Nucleus accumbens (tissue), 56 donors: ENCODE data around the gene TSEN54.
A peak's percentile ranks its signal among the peaks of the same experiment; 100 is the strongest.

Experiments used
- DNase-seq, 56 donors: peaks; one replicate each; lab custom pipeline; 2025; lab: John Stamatoyannopoulos, UW

Gene TSEN54

DNA sequence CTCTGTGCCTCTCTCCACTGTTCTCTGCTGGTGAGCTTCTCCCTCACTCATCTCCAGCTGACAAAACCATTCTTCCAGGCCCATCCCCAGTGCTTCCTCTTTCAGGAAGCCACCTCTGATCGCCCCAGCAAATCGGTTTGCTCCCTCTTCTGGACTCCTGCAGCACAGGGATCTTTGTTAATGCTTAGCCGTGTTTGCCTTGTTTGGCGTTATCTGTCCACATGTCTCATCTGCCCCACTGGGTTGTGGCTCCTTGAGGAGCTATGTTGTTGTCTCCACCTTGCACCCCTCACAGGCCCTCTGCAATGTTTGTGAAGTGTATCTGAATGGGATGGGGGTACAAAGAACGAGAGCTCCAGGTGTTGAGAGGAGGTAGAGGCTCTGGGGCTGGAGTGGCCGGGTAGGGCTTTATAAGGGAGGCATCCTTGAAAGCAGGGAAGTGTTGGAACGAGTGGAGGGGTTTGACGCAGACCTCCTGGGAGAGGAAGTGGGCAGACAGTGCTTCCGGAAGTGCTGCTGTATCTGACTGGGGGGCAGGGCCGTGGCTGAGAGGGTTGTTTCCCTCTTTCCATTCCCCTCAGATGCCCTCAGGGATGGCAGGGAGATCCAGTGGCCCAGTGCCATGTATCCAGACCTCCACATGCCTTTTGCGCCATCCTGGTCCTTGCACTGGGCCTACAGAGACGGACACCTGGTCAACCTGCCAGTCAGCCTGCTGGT, 28.8 kb upstream of the TSEN54 start:
- DNase-seq = peak in 3 of 56 donors; percentile 24 to 38 (median 25)

DNA sequence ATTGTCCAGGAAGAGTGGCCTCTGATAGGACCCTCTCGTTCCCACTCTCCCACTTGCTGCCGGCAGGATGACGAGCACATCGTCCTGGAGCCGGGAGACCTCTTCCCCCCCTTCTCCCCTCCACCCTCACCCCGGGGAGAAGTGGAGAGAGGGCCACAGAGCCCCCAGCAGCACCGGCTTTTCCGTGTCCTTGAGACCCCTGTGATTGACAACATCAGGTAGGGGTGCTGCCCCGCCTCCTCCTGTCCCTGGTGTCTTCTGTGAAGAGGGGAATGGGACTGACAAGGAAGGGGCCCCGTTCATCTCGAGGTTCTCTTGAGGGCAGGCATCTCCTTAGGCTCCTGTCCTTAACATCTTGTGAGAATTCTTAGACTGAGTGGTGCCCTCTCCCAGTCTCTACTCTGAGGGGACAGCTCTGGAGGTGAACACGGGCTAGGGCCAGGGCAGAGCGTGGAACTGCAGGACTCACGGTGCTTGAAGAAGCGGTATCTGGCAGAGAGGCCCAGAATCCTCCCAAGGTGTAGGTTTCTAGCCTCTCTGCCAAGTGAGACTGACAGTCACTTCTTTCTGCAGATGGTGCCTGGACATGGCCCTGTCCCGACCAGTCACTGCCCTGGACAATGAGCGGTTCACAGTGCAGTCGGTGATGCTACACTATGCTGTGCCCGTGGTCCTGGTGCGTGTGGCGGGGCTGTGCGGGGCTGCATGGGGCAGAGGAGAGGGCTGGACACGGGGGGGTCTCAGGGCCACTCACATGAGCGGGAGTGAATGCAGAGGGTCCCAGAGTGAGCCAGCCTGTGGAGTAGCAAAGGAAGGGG, 27.4 kb upstream of the TSEN54 start:
- DNase-seq = peak in 3 of 56 donors; percentile 23 to 39 (median 35)

DNA sequence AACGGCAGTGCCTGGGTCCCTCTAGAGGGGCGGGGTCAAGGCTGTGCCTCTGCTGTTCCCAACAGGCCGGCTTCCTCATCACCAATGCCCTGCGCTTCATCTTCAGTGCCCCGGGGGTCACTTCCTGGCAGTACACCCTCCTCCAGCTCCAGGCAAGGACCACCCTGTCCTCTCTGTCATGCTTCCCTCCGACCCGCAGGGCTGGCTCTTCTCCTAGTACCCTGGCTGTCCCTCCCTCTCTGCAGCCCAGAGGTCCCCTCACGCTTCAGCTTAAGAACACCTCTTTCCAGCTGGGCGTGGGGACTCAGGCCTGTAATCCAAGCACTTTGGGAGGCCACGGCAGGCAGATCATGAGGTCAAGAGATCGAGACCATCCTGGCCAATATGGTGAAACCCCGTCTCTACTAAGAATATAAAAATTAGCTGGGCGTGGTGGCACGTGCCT, 26.8 kb upstream of the TSEN54 start:
- DNase-seq = no peak

DNA sequence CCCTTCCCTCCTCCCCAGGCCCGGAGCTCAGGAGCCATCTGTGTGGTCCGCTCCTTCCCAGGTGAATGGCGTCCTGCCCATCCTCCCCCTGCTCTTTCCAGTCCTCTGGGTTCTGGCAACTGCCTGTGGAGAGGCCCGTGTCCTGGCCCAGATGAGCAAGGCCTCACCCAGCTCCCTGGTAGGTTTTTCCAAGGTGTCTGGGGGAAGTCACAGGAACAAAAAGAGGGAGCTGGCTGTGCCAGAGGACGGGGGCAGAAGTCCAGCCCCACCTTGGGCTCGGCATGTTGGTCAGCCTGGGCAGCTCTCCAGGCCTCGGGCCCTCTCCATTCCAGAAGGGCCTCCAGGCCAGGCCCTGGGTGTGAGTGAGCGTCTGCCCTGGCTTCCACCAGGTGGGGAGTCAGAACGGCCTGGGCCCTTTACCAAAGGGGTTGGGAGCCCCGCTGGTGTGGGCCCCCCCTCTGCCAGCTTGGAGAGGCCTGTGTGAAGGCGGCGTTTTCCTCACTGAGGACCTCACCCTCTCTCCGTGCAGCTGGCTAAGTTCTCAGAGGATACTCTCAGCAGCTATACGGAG, 26.1 kb upstream of the TSEN54 start:
- no peak for DNase-seq

DNA sequence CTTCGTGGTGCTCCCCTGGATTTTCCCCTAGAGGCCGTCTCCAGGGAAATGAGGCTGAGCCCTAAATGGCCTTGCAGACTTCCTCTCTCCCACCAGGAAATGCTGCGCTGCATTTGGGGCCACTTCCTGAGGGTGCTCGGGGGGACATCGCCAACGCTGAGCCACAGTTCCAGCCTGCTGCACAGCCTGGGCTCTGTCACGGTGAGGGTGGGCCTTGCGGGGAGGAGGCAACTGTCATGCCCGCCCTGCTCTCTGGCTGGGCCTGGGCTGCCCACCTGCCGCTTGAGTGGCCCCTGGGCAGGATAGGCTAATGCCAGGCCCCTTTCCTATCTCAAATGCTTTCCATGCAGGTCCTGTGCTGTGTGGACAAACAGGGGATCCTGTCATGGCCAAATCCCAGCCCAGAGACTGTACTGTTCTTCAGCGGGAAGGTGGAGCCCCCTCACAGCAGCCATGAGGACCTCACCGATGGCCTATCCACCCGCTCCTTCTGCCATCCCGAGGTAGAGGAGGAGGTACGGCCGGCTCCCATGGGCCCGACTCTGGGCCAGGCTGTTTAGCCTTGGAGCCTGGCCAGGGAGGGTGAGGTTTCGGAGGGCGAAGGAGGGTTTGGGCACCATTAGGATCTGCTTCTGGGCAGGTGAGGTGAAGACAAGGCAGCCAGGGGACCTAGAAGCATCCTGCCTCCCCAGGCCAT, 25.2 kb upstream of the TSEN54 start:
- DNase-seq = no peak

DNA sequence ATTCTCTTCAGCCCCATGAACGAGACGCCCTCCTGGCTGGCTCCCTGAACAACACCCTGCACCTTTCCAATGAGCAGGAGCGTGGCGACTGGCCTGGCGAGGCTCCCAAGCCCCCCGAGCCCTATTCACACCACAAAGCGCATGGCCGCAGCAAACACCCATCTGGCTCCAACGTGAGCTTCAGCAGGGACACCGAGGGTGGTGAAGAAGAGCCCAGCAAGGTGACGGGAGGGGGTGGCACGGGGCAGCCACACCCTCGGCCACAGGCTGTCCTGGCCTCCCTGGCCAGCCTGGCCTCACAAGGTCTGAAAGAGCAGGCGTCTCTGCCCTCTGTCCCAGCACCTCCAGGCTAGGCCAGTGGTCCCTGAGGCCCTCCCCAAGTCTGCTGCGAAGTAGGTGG, 24.6 kb upstream of the TSEN54 start:
- DNase-seq = no peak

DNA sequence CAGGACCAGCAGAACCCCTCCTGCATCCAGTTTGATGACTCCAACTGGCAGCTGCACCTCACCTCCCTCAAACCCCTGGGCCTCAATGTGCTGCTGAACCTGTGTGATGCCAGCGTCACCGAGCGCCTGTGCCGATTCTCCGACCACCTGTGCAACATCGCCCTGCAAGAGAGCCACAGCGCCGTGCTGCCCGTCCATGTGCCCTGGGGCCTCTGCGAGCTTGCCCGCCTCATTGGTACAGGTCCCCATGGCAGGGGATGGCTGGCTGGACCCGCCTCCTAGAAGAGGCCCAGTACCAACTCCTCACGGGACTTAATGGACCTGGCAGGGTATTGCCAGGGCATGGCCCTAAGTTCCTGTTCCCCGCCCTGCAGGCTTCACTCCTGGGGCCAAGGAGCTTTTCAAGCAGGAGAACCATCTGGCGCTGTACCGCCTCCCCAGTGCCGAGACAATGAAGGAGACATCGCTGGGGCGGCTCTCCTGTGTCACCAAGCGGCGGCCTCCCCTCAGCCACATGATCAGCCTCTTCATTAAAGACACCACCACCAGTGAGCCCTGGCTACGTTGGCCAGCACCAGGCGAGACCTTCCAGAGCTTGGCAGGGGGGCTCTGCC, 23.7 kb upstream of the TSEN54 start:
- DNase-seq = no peak

DNA sequence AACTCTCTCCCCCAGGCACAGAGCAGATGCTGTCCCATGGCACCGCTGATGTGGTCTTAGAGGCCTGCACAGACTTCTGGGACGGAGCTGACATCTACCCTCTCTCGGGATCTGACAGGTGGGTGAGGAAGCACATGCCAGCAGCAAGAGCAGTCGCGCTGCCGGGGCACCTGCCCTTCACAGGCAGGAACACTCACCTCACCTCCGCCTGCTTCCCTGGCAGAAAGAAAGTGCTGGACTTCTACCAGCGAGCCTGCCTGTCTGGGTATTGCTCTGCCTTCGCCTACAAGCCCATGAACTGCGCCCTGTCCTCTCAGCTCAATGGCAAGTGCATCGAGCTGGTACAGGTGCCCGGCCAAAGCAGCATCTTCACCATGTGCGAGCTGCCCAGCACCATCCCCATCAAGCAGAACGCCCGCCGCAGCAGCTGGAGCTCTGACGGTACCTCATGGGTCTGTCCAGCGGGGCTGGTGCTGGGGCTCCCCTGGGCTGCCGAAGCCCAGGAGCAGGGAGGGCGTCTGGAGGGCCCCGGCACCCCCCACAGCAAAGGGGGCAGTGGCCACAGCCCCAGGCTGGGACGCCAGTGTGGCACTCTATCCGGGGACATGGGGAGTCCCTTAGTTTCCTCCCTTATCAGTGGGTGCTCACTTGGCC, 22.7 kb upstream of the TSEN54 start:
- no peak for DNase-seq

DNA sequence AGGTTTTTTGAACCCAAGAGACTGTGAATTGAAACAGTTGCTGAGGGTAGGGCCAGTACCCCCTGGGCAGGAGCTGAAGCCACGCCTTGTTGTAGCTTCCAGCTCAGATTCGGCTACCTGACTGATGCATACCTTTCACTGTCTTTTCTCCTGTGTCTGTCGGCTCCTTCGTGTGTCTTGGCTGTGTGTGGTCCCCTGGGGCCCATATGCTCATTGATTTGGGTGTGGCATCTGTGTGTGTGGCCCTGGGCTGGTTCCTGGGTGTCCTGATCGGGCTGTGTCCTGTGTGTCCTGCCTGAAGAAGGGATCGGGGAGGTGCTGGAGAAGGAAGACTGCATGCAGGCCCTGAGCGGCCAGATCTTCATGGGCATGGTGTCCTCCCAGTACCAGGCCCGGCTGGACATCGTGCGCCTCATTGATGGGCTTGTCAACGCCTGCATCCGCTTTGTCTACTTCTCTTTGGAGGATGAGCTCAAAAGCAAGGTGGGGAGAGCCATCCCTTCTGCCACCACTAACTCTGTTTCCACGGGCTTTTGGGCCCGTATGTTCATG, 21.9 kb upstream of the TSEN54 start:
- DNase-seq = no peak

DNA sequence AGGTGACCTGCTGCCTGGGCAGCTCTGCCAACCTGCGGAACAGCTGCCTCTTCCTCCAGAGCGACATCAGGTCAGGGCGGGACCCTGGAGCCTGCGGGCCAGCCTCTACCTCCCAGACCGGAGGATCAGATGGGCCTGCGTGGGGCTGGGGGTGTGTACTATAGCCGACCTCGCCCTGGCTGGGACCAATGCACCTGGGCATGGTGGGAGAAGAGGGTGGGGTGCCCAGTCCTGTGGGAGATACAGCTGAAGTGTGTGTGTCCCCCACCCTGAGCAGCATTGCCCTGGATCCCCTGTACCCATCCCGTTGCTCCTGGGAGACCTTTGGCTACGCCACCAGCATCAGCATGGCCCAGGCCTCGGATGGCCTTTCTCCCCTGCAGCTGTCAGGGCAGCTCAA, 20.3 kb upstream of the TSEN54 start:
- DNase-seq = no peak

DNA sequence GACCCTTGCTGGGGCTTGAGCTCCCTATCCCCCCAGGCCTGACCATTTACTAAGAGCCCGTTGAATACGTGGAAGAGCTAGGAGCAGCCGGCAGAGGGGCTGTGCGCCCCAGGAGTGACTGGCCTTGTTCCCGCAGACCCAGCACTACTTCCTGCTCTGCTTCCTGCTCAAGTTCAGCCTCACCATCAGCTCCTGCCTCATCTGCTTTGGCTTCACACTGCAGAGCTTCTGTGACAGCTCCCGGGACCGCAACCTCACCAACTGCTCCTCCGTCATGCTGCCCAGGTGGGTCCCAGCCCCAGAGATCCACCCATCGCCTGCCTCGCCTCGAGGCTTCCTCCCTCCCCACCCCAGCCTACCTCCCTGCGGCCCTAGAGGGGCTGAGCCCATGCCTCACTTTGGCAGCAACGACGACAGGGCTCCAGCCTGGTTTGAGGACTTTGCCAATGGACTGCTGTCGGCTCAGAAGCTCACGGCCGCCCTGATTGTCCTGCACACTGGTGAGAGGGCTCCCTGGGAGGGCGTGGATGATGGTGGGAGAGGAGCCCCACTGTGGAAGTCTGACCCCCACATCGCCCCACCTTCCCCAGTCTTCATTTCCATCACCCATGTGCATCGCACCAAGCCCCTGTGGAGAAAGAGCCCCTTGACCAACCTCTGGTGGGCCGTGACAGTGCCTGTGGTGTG, 18.1 kb upstream of the TSEN54 start:
- DNase-seq = no peak

DNA sequence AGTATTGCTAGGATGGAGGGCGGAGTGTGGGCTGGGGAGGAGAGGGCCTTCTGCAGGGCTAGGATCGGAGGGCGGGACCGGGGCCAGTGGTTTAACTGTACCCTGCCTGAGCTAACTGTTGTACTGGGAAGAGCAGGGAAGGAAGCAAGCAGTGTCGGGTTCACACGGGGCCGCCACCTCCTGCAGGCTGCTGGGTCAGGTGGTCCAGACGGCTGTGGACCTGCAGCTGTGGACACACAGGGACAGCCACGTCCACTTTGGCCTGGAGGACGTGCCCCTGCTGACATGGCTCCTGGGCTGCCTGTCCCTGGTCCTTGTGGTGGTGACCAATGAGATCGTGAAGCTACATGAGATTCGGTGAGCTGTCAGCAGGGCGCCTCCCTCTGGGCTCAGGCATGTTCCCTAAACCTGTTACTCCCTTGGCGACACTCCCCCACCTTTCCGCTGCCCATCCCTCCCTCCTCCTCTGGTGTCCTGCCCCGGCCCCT, 17.6 kb upstream of the TSEN54 start:
- no peak for DNase-seq

DNA sequence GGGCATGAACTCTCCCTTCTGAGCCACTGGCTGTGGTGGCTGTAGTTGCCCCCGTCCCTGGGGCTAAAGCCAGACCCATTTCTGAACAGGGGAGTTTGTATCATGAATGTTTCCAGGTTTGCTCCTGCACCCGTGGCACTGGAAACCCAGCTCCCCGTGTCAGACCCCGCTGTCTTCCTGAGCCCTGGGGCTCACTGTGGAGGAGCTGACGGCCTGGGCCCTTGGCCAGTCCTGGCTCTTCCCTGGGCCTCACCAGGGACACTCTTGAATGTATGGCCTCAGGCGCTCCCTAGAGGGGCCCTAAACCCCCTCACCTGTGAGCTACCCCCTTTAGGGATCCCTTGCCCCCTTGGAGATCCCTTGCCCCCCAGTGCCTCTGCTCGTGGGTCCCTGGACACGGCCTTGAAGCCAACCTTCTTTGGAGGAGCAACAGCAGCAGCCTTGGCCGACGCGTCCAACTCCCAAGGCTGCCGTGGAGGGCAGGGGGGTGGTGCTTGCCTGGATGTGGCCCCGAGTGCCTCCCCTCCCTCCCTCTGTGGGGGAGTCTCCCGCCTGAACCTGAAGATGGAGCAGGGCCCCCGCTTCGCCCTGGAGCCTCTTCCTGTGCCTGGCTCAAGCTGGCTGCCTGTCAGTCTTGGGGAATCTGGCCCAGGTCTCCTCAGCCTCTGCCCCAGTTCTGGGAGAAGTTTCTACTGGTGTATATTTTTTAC, 16.9 kb upstream of the TSEN54 start:
- DNase-seq = peak in 6 of 56 donors; percentile 14 to 47 (median 32)

DNA sequence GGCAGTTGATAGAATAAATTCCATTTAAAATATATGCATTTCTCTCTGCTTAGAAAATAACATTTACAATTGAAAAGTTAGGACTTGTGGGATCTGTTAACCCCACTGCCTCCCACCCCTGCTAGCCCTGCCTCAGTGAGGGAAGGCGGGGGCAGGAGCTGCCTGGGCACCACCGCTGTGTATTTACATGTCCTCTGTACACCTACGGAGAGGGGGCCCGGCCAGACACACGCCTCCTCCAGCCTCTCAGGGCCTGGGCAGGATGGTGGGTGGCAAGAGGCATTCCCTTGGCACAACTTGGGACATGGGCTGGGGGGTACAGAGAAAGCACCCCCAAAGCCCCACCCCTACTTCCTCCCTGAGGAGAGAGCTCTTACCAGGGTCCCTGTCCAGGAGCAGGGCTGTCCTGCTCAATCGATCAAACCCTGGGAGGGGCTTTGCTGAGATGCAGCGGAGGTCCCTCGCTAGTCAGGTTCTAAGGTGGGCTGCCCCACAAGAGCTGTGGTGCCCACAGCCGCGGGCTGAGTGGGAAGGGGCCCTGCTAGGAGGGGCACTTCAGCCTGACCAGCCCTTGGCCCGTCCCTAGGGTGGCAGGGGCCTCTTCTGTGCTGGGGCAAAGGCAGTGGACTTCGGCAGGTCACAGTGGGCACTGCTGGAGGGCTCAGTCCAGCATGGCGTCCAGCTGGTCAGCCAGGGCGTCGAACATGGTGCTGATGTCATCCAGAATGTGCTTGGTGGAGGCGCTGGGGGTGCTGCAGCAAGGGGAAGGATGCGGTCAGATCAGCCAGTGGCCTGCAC, 15.7 kb upstream of the TSEN54 start:
- DNase-seq = no peak

DNA sequence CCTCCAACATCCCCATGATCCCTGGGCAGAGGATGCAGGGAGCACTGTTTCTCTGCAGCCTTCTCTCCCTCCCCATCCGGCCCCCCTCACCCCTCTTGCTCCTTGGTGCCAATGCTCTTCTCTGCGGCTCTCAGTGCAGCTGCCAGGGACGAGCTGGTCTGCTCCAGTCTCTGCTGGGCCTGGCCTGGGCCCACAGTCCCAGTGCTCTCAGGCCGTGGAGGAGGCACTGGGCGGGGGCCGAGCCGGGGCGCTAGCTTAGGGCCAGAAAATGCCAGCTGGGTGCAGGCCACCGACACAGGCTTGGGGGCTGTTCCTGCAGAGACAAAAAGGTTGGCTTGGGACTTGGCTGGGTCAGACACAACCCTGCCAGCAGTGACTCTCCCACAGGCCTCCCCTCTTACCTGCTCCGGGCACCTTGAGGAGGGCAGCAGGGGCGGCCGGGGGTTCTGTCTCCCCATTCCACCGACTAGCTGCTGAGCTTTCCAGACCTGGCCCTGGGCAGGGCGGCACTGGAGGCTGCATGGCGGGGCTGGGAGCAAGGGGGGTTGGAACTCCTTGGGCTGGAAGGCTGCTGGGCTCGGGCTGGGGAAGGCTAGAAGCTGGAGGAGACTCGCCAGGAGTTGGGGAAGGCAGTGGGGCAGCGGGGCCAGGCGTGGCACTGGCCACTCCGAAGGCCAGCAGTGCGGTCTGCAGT, 14.8 kb upstream of the TSEN54 start:
- peak in 53 of 56 donors; percentile 26 to 94 (median 77) for DNase-seq

DNA sequence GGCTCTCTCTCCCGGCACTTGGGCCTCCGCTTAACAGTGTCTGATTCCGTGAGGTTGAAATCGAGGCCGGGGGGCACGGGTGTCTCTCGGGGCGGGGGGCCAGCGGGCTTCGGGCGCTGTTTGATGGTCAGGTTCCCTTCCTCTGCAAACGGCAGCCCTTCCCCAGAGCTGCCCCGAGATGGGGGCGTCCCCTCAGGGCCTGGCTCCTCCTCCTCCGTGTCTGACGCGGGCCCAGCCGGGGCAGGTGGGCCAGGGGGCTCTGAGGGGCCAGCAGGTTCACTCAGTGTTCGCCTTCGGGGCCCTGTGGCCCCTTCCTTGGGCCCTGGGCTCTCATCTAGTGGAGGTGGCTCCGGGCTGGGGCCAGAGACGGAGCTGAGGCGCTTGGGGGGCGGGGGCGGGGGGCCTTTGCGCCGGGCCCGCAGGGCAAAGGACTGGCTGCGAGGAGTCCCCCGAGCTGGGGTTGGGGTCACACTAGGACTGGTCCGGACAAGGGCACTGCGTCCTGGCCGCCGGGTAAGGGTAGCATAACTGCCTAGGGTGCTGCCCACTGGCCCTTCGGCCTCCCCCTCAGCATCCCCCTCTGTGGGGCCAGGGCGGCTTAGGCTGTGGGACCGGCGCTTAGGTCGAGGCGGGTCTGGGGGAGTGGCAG, 14.1 kb upstream of the TSEN54 start:
- no peak for DNase-seq
